OCI-LY1 (cell line): ENCODE results near the gene DGKB.

ENCODE experiments used
- H2AFZ ChIP-seq: fragments of 200-600 bp; sonication (generic), shearing (Covaris generic); 2 replicates; pipeline ENCODE4 v1.6.0; 2014; ENCODE audit warnings: antibody characterized with exemption, mild to moderate bottlenecking, low read length
- H3F3A ChIP-seq: fragments of 200-600 bp; sonication (generic), shearing (Covaris generic); 2 replicates; pipeline ENCODE4 v1.6.0; 2014; ENCODE audit warnings: mild to moderate bottlenecking, antibody characterized with exemption, low read length, moderate library complexity; ENCODE audit not compliant: insufficient read depth
- H3K27ac ChIP-seq: fragments of 200-600 bp; sonication (generic); 2 replicates; pipeline ENCODE4 v1.5.1; 2014; ENCODE audit warnings: low read length, mixed run types, mild to moderate bottlenecking, low read depth; ENCODE audit not compliant: poor library complexity, severe bottlenecking
- H3K27me3 ChIP-seq: fragments of 200-600 bp; sonication (generic); 2 replicates; pipeline ENCODE4 v1.6.0; 2014; ENCODE audit warnings: antibody characterized with exemption, mild to moderate bottlenecking, low read length, moderate library complexity; ENCODE audit not compliant: insufficient read depth
- H3K36me3 ChIP-seq: fragments of 200-600 bp; sonication (generic); 2 replicates; pipeline ENCODE4 v1.6.1; 2014; ENCODE audit warnings: mild to moderate bottlenecking, antibody characterized with exemption, low read length, moderate library complexity, mixed read lengths; ENCODE audit not compliant: insufficient read depth
- H3K4me1 ChIP-seq: fragments of 200-600 bp; sonication (generic); 2 replicates; pipeline ENCODE4 v1.5.1; 2014; ENCODE audit warnings: mild to moderate bottlenecking, low read length, moderate library complexity; ENCODE audit not compliant: insufficient read depth, severe bottlenecking
- H3K4me2 ChIP-seq: fragments of 200-600 bp; sonication (generic), shearing (Covaris generic); 2 replicates; pipeline ENCODE4 v1.6.1; 2014; ENCODE audit warnings: low read length
- H3K4me3 ChIP-seq: fragments of 200-600 bp; sonication (generic); 2 replicates; pipeline ENCODE4 v1.5.1; 2014; ENCODE audit warnings: low read length, low read depth, mild to moderate bottlenecking, mixed read lengths; ENCODE audit not compliant: poor library complexity, severe bottlenecking
- H3K79me2 ChIP-seq: fragments of 200-600 bp; shearing (Covaris generic); 2 replicates; pipeline ENCODE4 v1.6.1; 2016; ENCODE audit warnings: mixed run types, low read length, mixed read lengths; ENCODE audit not compliant: insufficient read depth
- H3K9ac ChIP-seq: fragments of 200-600 bp; sonication (generic), shearing (Covaris generic); 2 replicates; pipeline ENCODE4 v1.6.1; 2014; ENCODE audit warnings: mild to moderate bottlenecking, low read length, mixed read lengths
- H3K9me2 ChIP-seq: fragments of 200-600 bp; sonication (generic), shearing (Covaris generic); 2 replicates; pipeline ENCODE4 v1.6.1; 2014; ENCODE audit warnings: low read depth, mild to moderate bottlenecking, low read length, mixed read lengths
- H3K9me3 ChIP-seq: fragments of 200-600 bp; shearing (Covaris generic); 2 replicates; pipeline ENCODE4 v1.6.1; 2014; ENCODE audit warnings: low read length, mixed read lengths
- H4K20me1 ChIP-seq: fragments of 200-600 bp; sonication (generic), shearing (Covaris generic); 2 replicates; pipeline ENCODE4 v1.6.0; 2016; ENCODE audit warnings: mild to moderate bottlenecking, low read length; ENCODE audit not compliant: insufficient read depth
- CTCF ChIP-seq: fragments of 200-600 bp; sonication (generic), shearing (Covaris generic); IDR thresholded peaks from 2 replicates; pipeline ENCODE4 v1.5.1; 2017; ENCODE audit warnings: mild to moderate bottlenecking, antibody characterized with exemption, low read length, moderate library complexity, mixed read lengths
- EZH2 ChIP-seq: fragments of 200-600 bp; sonication (generic), shearing (Covaris generic); IDR thresholded peaks from 2 replicates; pipeline ENCODE4 v1.8.0; 2017; ENCODE audit warnings: borderline replicate concordance, mixed run types, mild to moderate bottlenecking, antibody characterized with exemption, low read length, moderate library complexity, mixed read lengths

The DGKB gene

GRCh38 chr7:14420768-14421167 lies 481.8 kb downstream of the DGKB start:
- H3K4me3 ChIP-seq, result no peak overlapping the region

DNA sequence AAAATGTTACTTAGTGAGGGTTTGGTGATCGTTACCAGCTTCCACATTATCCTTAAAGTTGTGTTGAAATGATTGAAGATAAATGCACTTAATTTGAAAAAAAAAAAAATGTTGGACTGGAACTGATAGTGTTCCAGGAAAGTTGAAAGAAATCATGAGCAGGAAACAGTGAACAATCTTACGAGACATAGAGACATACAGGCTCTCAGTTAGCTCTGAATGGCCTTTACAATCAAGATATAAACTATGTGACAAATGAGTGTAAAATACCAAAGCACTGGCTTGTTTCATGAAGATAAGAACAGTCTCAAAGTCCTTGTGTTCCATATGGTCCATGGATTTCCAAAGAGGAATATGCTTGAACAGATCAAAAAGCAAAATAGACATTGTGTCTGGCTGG lies 483.0 kb downstream of the DGKB start:
- Histone ChIP-seq H3K4me2 (no peak overlapping the region), H3F3A (no peaks in the 10 kb centered on the region), H2AFZ (no peak overlapping the region), H4K20me1 (no peaks in the 10 kb centered on the region), H3K27me3 (no peaks in the 10 kb centered on the region), H3K79me2 (no peaks in the 10 kb centered on the region), H3K9me2 (no peaks in the 10 kb centered on the region), H3K4me1 (no peaks in the 10 kb centered on the region), H3K9ac (no peak overlapping the region), H3K4me3 (no peak overlapping the region), H3K27ac (no peak overlapping the region), H3K9me3 (no peaks in the 10 kb centered on the region), H3K36me3 (no peaks in the 10 kb centered on the region)
- TF ChIP-seq EZH2 (no peak), CTCF (no peak)

More at GRCh38 chr7:14420768-14421167, 481.8 kb downstream of the DGKB start:
- Histone ChIP-seq H3K4me1 (no peaks in the 10 kb centered on the region), H3K79me2 (no peaks in the 10 kb centered on the region), H4K20me1 (no peaks in the 10 kb centered on the region), H3F3A (no peaks in the 10 kb centered on the region), H3K9ac (no peak overlapping the region), H2AFZ (no peak overlapping the region), H3K9me3 (no peaks in the 10 kb centered on the region), H3K4me2 (no peak overlapping the region), H3K27ac (no peak overlapping the region), H3K9me2 (no peaks in the 10 kb centered on the region), H3K36me3 (no peaks in the 10 kb centered on the region), H3K27me3 (no peaks in the 10 kb centered on the region)
- TF ChIP-seq EZH2 (no peak), CTCF (no peak)

DNA sequence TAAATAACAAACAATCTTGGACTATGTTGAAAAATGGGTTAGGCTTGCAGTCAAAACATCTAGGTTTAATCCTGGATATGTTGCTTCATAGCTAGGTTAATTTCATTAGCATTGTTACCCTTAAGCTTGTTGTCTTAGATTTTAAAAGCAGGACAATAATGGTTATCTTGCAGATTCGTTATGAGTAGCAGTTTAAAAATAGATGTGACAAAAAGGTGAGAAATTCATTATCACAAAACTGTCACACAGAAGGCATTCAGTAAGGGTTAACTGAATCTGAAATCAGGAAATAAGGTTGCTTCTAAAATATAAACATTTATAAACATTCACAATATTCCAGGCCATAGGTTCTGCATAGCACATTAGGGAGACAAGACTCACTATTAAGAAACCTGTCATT lies 483.9 kb downstream of the DGKB start:
- Histone ChIP-seq H3K4me2 (no peak overlapping the region), H3K27ac (no peak overlapping the region), H3K9me3 (no peaks in the 10 kb centered on the region), H3K4me1 (no peaks in the 10 kb centered on the region), H3K4me3 (no peak overlapping the region), H4K20me1 (no peaks in the 10 kb centered on the region), H3F3A (no peaks in the 10 kb centered on the region), H3K27me3 (no peaks in the 10 kb centered on the region), H3K9me2 (no peaks in the 10 kb centered on the region), H3K79me2 (no peaks in the 10 kb centered on the region), H2AFZ (no peak overlapping the region), H3K9ac (no peak overlapping the region), H3K36me3 (no peaks in the 10 kb centered on the region)
- no peak for TF ChIP-seq CTCF
- no peak for TF ChIP-seq EZH2
